ENCODE measurements around the gene TNNI2. TPM values are rescaled to one million over a fixed set of nuclear protein-coding genes. Genes with fewer than 3 reads are reported as not detected.

The TNNI2 gene
- total RNA-seq, 4 donors from 2014 or later = 1.0 TPM; not detected in 3

GRCh38 chr11:1844221-1845094 lies 5.7 kb downstream of the TNNI2 start:
- Histone ChIP-seq H3K9me3 (no peaks in the 10 kb centered on the region), H3K36me3 (no peaks in the 10 kb centered on the region), H3K27ac (peak overlapping the region in 2 of 4 donors; percentile 39 to 53), H3K4me1 (peaks cover 0 to 15% (median 0%) of the 10 kb centered on the region in 3 donors), H3K4me3 (no peak overlapping the region), H3K27me3 (peaks cover 7% of the 10 kb centered on the region)
- TF ChIP-seq EP300 (IDR thresholded peaks at IDR 0.05) = no peak
- TF ChIP-seq POLR2A (IDR thresholded peaks at IDR 0.05) = no peak
- no peak for TF ChIP-seq POLR2AphosphoS5 (IDR thresholded peaks at IDR 0.05)
- TF ChIP-seq CTCF (IDR thresholded peaks at IDR 0.05) = no peak
- peak; percentile 52 for ATAC-seq
- 40 to 53% methylated on average over 2 to 8 of the region's 23 CpGs for WGBS, 2 donors (ENCODE audit: low coverage in 1 of 2)

- 58 to 80% methylated on average over 1 of the region's 1 CpG for WGBS, 2 donors (ENCODE audit: low coverage in 1 of 2)
- TF ChIP-seq POLR2A (IDR thresholded peaks at IDR 0.05) = no peak
- TF ChIP-seq EP300 (IDR thresholded peaks at IDR 0.05) = no peak
- no peak for TF ChIP-seq CTCF (IDR thresholded peaks at IDR 0.05)
- TF ChIP-seq POLR2AphosphoS5 (IDR thresholded peaks at IDR 0.05) = no peak
- H3K27me3 ChIP-seq = peaks cover 7% of the 10 kb centered on the region
- no peaks in the 10 kb centered on the region for H3K36me3 ChIP-seq
- no peak overlapping the region for H3K4me3 ChIP-seq
- H3K27ac ChIP-seq = peak overlapping the region in 1 of 4 donors; percentile 53
- H3K9me3 ChIP-seq = no peaks in the 10 kb centered on the region
- ATAC-seq = no peak
- peaks cover 0 to 15% (median 0%) of the 10 kb centered on the region in 3 donors for H3K4me1 ChIP-seq
Observed at GRCh38 chr11:1845095-1845429, 6.3 kb downstream of the TNNI2 start.

GRCh38 chr11:1845561-1846452 lies 7.0 kb downstream of the TNNI2 start:
- no peak for ATAC-seq

GRCh38 chr11:1846453-1846932 lies 7.7 kb downstream of the TNNI2 start:
- H3K36me3 ChIP-seq = no peaks in the 10 kb centered on the region
- peak overlapping the region in 1 of 4 donors; percentile 53 for H3K27ac ChIP-seq
- peaks cover 0 to 15% (median 0%) of the 10 kb centered on the region in 3 donors for H3K4me1 ChIP-seq
- WGBS, 2 donors (ENCODE audit: low coverage in 1 of 2) = 90 to 100% methylated on average over 2 of the region's 9 CpGs
- no peaks in the 10 kb centered on the region for H3K9me3 ChIP-seq
- no peak overlapping the region for H3K4me3 ChIP-seq
- peaks cover 7% of the 10 kb centered on the region for H3K27me3 ChIP-seq
- no peak for TF ChIP-seq EP300 (IDR thresholded peaks at IDR 0.05)
- no peak for ATAC-seq

More at GRCh38 chr11:1845561-1846452, 7.0 kb downstream of the TNNI2 start:
- Histone ChIP-seq H3K9me3 (no peaks in the 10 kb centered on the region), H3K27ac (peak overlapping the region in 1 of 4 donors; percentile 53), H3K36me3 (no peaks in the 10 kb centered on the region), H3K4me3 (no peak overlapping the region), H3K27me3 (peaks cover 7% of the 10 kb centered on the region), H3K4me1 (peaks cover 0 to 15% (median 0%) of the 10 kb centered on the region in 3 donors)
- 65 to 68% methylated on average over 3 to 5 of the region's 21 CpGs for WGBS, 2 donors (ENCODE audit: low coverage in 1 of 2)
- TF ChIP-seq EP300 (IDR thresholded peaks at IDR 0.05) (no peak), POLR2A (IDR thresholded peaks at IDR 0.05) (no peak)

- no peaks in the 10 kb centered on the region for H3K9me3 ChIP-seq
- 100% methylated on average over 4 of the region's 34 CpGs; no CpG with 5 or more reads in 1 of the 2 donors for WGBS, 2 donors (ENCODE audit: low coverage in 1 of 2)
Observed at GRCh38 chr11:1847006-1847735, 8.4 kb downstream of the TNNI2 start.

More at GRCh38 chr11:1847006-1847735, 8.4 kb downstream of the TNNI2 start:
- Histone ChIP-seq H3K36me3 (no peaks in the 10 kb centered on the region), H3K4me3 (no peak overlapping the region), H3K27me3 (peaks cover 7% of the 10 kb centered on the region), H3K27ac (no peak overlapping the region), H3K4me1 (peaks cover 0 to 15% (median 0%) of the 10 kb centered on the region in 3 donors)
- no peak for ATAC-seq
- TF ChIP-seq POLR2AphosphoS5 (IDR thresholded peaks at IDR 0.05) (no peak), EP300 (IDR thresholded peaks at IDR 0.05) (no peak), CTCF (IDR thresholded peaks at IDR 0.05) (no peak), POLR2A (IDR thresholded peaks at IDR 0.05) (no peak)

Measured in gastroesophageal sphincter (tissue), 4 donors.